ENCODE measurements around the gene SLC11A2. TPM values are rescaled to one million over a fixed set of nuclear protein-coding genes. Genes with fewer than 3 reads are reported as not detected.

SLC11A2 gene
- total and polyA plus RNA-seq, 2 experiments from 2014 or later = 44.3 to 63.8 TPM

GRCh38 chr12:51013441-51013840 is 12.7 kb downstream of the SLC11A2 start:
- Histone ChIP-seq H3K27me3 (no peaks in the 10 kb centered on the region), H3K4me2 (no peak overlapping the region), H3K4me1 (ENCODE audit: insufficient read depth) (peaks cover 12% of the 10 kb centered on the region), H4K20me1 (ENCODE audit: insufficient read depth, poor library complexity, severe bottlenecking) (peaks cover 14% of the 10 kb centered on the region), H3K9me3 (ENCODE audit: low read depth) (no peaks in the 10 kb centered on the region), H3K9me2 (replicated peaks; ENCODE audit: insufficient read depth) (no peaks in the 10 kb centered on the region), H3K36me3 (replicated peaks; ENCODE audit: insufficient read depth, low read depth) (no peaks in the 10 kb centered on the region), H3K27ac (no peak overlapping the region), H3K4me3 (no peak overlapping the region), H2AFZ (no peak overlapping the region), H3K79me2 (peaks cover 96% of the 10 kb centered on the region)
- DNase-seq (ENCODE audit: low spot score) = no peak
- WGBS (ENCODE audit: low lambda C conversion rate, missing lambda C conversion rate) = 96% methylated on average over 7 of the region's 7 CpGs
- no peak for TF ChIP-seq CTCF (IDR thresholded peaks at IDR 0.05; ENCODE audit: poor library complexity)
- TF ChIP-seq EZH2phosphoT487 (IDR thresholded peaks at IDR 0.05; ENCODE audit: low read depth, severe bottlenecking, unreplicated experiment) = no peak
- no peak for TF ChIP-seq EZH2 (IDR thresholded peaks at IDR 0.05; ENCODE audit: borderline replicate concordance)

GRCh38 chr12:51012570-51013236 is 13.5 kb downstream of the SLC11A2 start:
- H3K4me2 ChIP-seq = no peak overlapping the region
- peaks cover 11% of the 10 kb centered on the region for H4K20me1 ChIP-seq (ENCODE audit: insufficient read depth, poor library complexity, severe bottlenecking)
- no peak overlapping the region for H2AFZ ChIP-seq
- no peaks in the 10 kb centered on the region for H3K9me2 ChIP-seq (replicated peaks; ENCODE audit: insufficient read depth)
- H3K4me1 ChIP-seq (ENCODE audit: insufficient read depth) = peaks cover 13% of the 10 kb centered on the region
- no peaks in the 10 kb centered on the region for H3K9me3 ChIP-seq (ENCODE audit: low read depth)
- peaks cover 96% of the 10 kb centered on the region for H3K79me2 ChIP-seq
- no peak overlapping the region for H3K4me3 ChIP-seq
- H3K27ac ChIP-seq = no peak overlapping the region
- DNase-seq (ENCODE audit: low spot score) = no peak
- no peaks in the 10 kb centered on the region for H3K27me3 ChIP-seq
- TF ChIP-seq EZH2phosphoT487 (IDR thresholded peaks at IDR 0.05; ENCODE audit: low read depth, severe bottlenecking, unreplicated experiment) = no peak
- no peak for TF ChIP-seq EZH2 (IDR thresholded peaks at IDR 0.05; ENCODE audit: borderline replicate concordance)
- no peak for TF ChIP-seq CTCF (IDR thresholded peaks at IDR 0.05; ENCODE audit: poor library complexity)
- WGBS (ENCODE audit: low lambda C conversion rate, missing lambda C conversion rate) = 86% methylated on average over 5 of the region's 5 CpGs
- no peaks in the 10 kb centered on the region for H3K36me3 ChIP-seq (replicated peaks; ENCODE audit: insufficient read depth, low read depth)

GRCh38 chr12:51011955-51012354 is 14.2 kb downstream of the SLC11A2 start:
- no peak overlapping the region for H2AFZ ChIP-seq
- H3K9me2 ChIP-seq (replicated peaks; ENCODE audit: insufficient read depth) = no peaks in the 10 kb centered on the region
- H3K79me2 ChIP-seq = peaks cover 96% of the 10 kb centered on the region
- H3K36me3 ChIP-seq (replicated peaks; ENCODE audit: insufficient read depth, low read depth) = no peaks in the 10 kb centered on the region
- H3K4me2 ChIP-seq = no peak overlapping the region
- no peaks in the 10 kb centered on the region for H3K9me3 ChIP-seq (ENCODE audit: low read depth)
- H4K20me1 ChIP-seq (ENCODE audit: insufficient read depth, poor library complexity, severe bottlenecking) = peaks cover 8% of the 10 kb centered on the region
- DNase-seq (ENCODE audit: low spot score) = no peak
- peaks cover 13% of the 10 kb centered on the region for H3K4me1 ChIP-seq (ENCODE audit: insufficient read depth)
- H3K27ac ChIP-seq = no peak overlapping the region
- TF ChIP-seq CTCF (IDR thresholded peaks at IDR 0.05; ENCODE audit: poor library complexity) = no peak
- TF ChIP-seq EZH2phosphoT487 (IDR thresholded peaks at IDR 0.05; ENCODE audit: low read depth, severe bottlenecking, unreplicated experiment) = no peak
- no peak for TF ChIP-seq EZH2 (IDR thresholded peaks at IDR 0.05; ENCODE audit: borderline replicate concordance)
- no peaks in the 10 kb centered on the region for H3K27me3 ChIP-seq
- no peak overlapping the region for H3K4me3 ChIP-seq
- 96% methylated on average over 4 of the region's 4 CpGs for WGBS (ENCODE audit: low lambda C conversion rate, missing lambda C conversion rate)
